Activated naive CD4-positive, alpha-beta T cell treated with anti-CD3 and anti-CD28 coated beads, Interleukin-2, amount 50 U/mL, for 72 hours (primary cell): ENCODE results near the gene FCHO2. TPM values are rescaled to one million over a fixed set of nuclear protein-coding genes. Genes with fewer than 3 reads are reported as not detected.
"Not testable (repeated sequence)": the region's sequence is repeated elsewhere in the genome, so short reads cannot be mapped to it uniquely, and the experiment has no call there.

Source experiments
- ATAC-seq, 2 donors: fragments of 150-1000 bp; cut with Tn5 transposase; 2 replicates each; pipeline ENCODE4 v1.10.0; 2021; ENCODE audit warnings: mild to moderate bottlenecking in 2 of 2, moderate library complexity in 2 of 2
- DNase-seq, 2 donors: peaks; one replicate each; pipeline ENCODE4 v3.0.0; 2021 to 2022; ENCODE audit warnings: low spot score in 2 of 2
- H3K27ac Mint-ChIP-seq, 2 donors: one replicate each; pipeline ENCODE4 v1.8.0; 2022; ENCODE audit warnings: mild to moderate bottlenecking in 2 of 2, mixed read lengths in 2 of 2
- H3K36me3 Mint-ChIP-seq, 2 donors: one replicate each; pipeline ENCODE4 v1.8.0; 2022; ENCODE audit warnings: mixed read lengths in 2 of 2
- H3K9me3 Mint-ChIP-seq, 2 donors: one replicate each; pipeline ENCODE4 v1.8.0; 2022; ENCODE audit warnings: mixed read lengths in 2 of 2
- total RNA-seq, 2 donors: library from RNA; stranded (reverse); gene quantifications; one replicate each; pipeline ENCODE4 v1.2.3, GENCODE V29; 2022

The FCHO2 gene, protein sequence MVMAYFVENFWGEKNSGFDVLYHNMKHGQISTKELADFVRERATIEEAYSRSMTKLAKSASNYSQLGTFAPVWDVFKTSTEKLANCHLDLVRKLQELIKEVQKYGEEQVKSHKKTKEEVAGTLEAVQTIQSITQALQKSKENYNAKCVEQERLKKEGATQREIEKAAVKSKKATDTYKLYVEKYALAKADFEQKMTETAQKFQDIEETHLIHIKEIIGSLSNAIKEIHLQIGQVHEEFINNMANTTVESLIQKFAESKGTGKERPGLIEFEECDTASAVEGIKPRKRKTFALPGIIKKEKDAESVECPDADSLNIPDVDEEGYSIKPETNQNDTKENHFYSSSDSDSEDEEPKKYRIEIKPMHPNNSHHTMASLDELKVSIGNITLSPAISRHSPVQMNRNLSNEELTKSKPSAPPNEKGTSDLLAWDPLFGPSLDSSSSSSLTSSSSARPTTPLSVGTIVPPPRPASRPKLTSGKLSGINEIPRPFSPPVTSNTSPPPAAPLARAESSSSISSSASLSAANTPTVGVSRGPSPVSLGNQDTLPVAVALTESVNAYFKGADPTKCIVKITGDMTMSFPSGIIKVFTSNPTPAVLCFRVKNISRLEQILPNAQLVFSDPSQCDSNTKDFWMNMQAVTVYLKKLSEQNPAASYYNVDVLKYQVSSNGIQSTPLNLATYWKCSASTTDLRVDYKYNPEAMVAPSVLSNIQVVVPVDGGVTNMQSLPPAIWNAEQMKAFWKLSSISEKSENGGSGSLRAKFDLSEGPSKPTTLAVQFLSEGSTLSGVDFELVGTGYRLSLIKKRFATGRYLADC
- 1 to 10 TPM in 1 of 2 donors, under 1 TPM in 1; 0.39 to 1.5 TPM for total RNA-seq

DNA sequence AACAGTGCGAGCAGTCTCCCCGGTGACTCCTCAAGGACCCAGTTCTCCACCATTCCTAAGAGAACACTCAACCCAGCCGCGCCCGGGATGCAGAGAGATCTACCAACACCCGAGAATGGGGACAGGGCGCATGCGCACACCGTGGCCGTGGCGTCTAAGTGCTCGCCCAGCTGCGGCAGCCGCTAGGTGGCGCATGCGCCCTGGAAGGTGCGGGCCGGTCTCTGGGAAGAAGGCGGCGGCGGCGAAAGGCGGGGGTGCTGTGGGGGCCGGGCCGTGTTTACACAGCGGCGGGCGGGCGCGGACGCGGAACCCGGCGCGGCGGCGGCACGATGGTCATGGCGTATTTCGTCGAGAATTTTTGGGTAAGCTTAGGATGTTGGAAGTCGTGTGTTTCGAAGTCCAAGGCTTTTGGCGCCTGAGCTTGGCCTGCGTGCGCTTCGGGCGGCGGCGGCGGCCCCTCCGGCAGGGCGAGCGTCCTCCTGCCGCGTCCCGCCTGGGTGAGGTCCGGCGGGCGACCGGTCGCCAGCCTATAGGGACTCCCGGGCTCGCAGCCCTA, at the start of gene FCHO2:
Gene FCHO2 (plus strand): TSS at position 274 of the 556 bp plus-strand sequence. CDS start 56 bp downstream, at position 330.
- H3K27ac Mint-ChIP-seq = peak within 1 kb of the TSS; percentile 29 to 75
- ATAC-seq = peak; percentile 96 to 97

DNA sequence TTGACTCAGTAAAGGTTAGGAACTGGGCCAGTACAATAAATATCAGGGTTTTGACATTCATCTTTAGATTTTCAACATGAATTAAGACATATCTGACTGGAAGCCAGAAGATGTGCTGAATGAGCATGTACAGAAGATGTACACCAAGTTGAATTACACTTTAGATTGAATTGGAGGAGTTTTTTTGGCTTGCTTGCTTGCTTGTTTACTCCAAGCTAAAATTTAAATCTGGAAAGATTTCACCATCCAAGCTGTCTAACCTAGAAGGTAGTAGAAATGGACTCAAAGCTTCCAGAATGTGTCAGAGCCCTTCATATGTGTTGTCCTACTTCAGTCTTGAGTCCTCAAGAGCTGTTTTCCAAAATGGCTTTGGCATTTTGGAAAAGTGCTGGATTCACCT, 49.0 kb upstream of the FCHO2 start:
- Mint-ChIP-seq H3K36me3 (peaks cover 17 to 57% of the 10 kb centered on the region in 2 donors), H3K27ac (no peak overlapping the region), H3K9me3 (no peaks in the 10 kb centered on the region)

More for the DNA sequence above, at the start of gene FCHO2:
- peak; percentile 94 to 96 for DNase-seq
- Mint-ChIP-seq H3K9me3 (no peaks in the 10 kb centered on the region), H3K36me3 (peaks cover 0 to 26% of the 10 kb centered on the region in 2 donors)

DNA sequence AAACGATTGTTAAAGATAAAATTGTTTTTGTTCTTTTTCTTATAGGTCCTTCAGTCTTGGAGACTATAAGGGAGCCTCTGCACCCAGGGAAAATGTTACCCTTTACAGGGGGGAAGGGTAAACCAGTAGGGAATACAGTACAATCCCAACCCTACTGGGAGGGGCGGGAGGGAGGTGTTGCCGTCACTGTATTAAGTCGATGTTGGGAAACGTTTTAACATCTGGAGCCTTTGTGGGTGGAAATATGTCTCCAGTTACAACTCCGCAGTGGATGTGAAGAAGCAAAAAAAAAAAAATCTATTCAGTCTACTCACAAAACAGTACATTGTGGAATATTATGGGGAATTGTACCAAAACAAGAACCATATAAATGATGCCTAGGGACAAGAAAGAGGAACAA, 47.2 kb upstream of the FCHO2 start:
- ATAC-seq = no peak
- no peaks in the 10 kb centered on the region for H3K9me3 Mint-ChIP-seq
- no peak overlapping the region for H3K27ac Mint-ChIP-seq
- H3K36me3 Mint-ChIP-seq = peaks cover 16 to 39% of the 10 kb centered on the region in 2 donors
- DNase-seq = no peak

More for the DNA sequence above, 49.0 kb upstream of the FCHO2 start:
- DNase-seq (no peak), ATAC-seq (no peak)

DNA sequence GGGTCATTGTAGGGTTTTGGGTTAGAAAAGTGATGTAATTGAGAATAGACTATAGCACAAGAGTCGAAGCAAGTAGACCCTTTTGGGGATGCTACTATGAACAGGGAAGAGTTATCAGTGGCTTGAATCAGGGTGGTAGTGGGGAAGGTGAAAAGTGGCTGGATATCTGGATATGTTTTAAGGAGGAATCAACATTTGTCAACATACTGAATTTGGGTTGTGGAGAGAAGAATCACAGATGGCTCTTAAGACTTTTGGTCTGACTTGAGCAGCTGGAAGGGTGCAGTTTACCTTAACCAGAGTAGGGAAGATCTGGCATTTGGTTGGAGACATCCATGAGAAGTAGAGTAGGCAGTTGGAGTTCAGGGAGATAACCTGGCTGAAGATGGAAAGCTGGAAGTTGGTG, 38.5 kb upstream of the FCHO2 start:
- Mint-ChIP-seq H3K9me3 (no peaks in the 10 kb centered on the region), H3K27ac (no peak overlapping the region), H3K36me3 (no peaks in the 10 kb centered on the region)
- no peak for ATAC-seq
- DNase-seq = no peak

DNA sequence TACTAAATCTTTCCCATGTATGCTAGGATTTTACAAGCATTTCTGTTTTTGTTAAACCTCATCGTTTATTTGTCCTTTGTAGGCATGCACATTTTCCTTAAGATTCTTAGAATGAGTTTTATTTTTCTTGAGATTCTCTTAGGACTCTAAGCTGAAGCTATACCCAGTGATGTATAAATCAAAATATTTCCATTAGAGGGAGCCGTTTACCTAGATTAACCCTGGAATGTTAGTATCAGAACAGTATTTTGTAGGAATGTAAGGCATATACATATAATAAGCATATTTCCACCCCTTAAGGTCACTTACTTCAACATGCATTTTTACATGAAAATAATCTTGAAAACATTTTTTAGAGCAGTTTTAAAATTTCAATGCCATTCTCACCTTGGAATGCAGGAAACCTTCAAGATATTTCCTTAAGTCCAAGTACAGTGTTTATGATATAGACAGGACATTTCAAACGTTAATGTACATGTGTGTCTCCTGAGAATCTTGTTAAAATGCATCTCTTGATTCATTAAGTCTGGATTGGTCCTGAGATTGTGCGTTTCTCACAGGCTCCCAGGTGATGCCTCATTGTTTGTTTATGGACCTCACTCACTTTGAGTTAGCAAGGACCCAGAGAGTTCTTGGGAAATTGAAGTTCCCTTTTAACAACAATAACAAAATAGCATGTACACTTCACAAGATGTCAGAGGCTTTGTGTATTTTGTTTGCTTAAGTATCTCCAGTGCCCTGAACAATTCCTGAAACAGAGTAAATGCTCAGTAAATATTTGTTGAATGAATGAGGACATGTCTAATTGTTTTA, 34.9 kb upstream of the FCHO2 start:
- ATAC-seq (no peak), DNase-seq (no peak)
- Mint-ChIP-seq H3K9me3 (no peaks in the 10 kb centered on the region), H3K27ac (no peak overlapping the region), H3K36me3 (no peaks in the 10 kb centered on the region)

DNA sequence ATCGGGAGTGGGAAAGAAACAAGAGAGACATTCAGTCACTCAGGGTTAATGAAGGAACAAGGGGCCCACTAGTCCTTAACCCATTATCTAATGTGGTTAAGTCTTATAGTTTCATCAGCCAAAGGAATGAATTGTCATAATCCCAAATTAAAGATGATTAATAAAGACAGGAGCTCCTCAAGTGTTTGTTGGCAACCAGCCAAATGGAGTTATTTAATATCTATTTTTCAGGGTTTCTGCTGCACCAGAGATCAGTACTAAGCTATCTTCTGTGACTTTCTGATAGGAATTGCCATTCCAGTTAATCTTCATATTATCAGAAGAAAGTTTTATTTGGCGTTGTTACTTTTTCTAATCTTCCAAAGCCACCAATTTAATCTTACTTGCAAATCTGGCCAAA, 34.0 kb upstream of the FCHO2 start:
- peaks cover 0 to 4% of the 10 kb centered on the region in 2 donors for H3K9me3 Mint-ChIP-seq
- H3K27ac Mint-ChIP-seq = no peak overlapping the region
- peaks cover 0 to 5% of the 10 kb centered on the region in 2 donors for H3K36me3 Mint-ChIP-seq
- DNase-seq (no peak), ATAC-seq (no peak)

DNA sequence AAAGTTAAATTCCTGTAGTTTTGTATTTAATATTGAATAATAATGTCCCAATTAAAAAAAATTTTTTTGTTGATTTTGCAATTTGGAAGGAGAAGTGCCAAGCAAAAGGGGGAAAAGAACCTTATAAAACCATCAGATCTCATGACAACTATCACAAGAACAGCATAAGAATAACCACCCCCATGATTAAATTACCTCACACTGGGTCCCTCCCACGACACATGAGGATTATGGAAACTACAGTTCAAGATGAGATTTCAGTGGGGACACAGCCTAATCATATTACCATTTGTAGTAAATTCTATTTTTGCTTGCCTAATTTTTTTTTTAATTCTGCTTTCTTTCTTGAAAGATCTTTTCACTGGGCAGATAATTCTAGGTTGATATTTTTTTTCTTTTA, 33.4 kb upstream of the FCHO2 start:
- Mint-ChIP-seq H3K27ac (no peak overlapping the region), H3K36me3 (peaks cover 0 to 5% of the 10 kb centered on the region in 2 donors), H3K9me3 (peaks cover 0 to 4% of the 10 kb centered on the region in 2 donors)
- ATAC-seq = no peak
- DNase-seq = no peak

DNA sequence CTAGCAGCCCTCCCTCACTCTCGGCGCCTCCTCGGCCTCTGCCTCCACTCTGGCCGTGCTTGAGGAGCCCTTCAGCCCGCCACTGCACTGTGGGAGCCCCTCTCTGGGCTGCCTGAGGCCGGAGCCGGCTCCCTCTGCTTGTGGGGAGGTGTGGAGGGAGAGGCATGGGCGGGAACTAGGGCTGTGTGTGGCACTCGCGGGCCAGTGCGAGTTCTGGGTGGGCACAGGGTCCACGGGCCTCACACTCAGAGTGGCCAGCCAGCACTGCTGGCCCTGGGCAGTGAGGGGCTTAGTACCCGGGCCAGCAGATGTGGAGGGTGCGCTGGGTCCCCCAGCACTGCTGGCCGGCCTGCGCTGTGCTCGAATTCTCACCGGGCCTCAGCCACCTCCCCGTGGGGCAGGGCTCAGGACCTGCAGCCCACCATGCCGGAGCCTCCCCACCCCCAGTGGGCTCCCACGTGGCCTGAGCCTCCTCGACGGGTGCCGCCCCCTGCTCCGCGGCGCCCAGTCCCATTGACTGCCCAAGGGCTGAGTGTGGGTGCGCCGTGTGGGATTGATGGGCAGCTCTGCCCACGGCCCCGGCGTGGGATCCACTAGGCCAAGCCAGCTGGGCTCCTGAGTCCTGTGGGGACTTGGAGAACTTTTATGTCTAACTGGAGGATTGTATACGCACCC, 30.4 kb upstream of the FCHO2 start:
- no peak overlapping the region for H3K27ac Mint-ChIP-seq
- DNase-seq = no peak
- peak in 1 of 2 donors; percentile 7 for ATAC-seq
- H3K9me3 Mint-ChIP-seq = peaks cover 0 to 4% of the 10 kb centered on the region in 2 donors
- H3K36me3 Mint-ChIP-seq = peaks cover 0 to 5% of the 10 kb centered on the region in 2 donors

DNA sequence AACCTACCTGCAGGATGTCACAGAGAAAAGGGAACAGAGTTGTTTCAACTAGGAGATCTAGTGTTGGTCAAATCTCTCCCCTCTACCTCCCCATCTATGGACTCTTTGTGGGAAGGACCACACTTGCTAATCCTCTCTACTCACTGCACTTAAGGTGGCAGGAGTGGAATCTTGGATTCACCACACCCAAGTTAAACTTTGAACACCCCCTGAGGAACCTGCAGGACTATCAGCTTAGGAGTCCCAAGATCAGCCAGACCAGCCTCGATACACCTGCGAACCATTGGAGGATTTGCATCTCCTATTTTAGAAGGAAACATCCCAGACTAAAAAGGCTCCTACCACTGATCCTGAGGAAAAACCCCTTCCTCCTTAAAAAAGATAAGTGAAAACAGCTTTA, 23.2 kb upstream of the FCHO2 start:
- not testable (repeated sequence) for H3K9me3 Mint-ChIP-seq, H3K36me3 Mint-ChIP-seq, ATAC-seq, DNase-seq, H3K27ac Mint-ChIP-seq

DNA sequence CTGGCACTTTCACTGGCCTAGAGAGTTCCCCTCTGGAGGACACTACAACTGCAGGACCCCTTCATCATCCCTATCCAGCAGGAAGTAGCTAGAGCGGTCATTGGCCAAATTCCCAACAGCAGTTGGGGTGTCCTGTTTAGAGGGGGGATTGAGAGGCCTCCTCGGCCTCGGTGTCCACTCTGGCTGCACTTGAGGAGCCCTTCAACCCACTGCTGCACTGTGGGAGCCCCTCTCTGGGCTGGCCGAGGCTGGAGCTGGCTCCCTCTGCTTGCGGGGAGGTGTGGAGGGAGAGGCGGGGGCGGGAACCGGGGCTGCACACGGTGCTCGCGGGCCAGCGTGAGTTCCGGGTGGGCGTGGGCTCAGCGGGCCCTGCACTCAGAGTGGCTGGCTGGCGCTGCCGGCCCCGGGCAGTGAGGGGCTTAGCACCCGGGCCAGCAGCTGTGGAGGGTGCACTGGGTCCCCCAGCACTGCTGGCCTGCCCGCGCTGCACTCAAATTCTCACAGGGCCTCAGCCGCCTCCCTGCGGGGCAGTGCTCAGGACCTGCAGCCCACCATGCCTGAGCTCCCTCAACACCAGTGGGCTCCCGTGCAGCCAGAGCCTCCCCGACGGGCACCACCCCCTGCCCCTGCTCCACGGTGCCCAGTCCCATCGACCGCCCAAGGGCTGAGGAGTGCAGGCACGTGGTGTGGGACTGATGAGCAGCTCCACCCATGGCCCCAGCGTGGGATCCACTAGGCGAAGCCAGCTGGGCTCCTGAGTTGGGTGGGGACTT, 20.7 kb upstream of the FCHO2 start:
- H3K36me3 Mint-ChIP-seq, ATAC-seq, H3K9me3 Mint-ChIP-seq, DNase-seq, H3K27ac Mint-ChIP-seq: not testable (repeated sequence)

DNA sequence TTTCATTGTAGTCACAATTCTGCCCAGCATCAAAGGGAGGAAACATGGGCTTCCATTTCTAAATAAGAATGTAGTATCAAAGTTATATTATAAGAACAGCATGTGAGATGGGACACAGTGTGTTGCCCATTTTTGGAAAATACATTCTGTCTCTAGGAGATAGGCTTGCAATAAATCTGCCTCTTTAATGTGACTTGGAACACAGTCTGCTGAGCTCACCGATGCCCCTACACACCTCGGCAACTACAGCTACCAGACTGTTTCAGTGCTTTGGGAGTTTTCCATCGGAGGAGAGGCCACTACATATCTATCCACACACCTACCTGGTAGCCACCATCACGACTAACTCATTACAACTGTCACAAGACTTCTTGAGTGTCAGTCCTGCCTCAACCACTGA, 18.9 kb upstream of the FCHO2 start:
- Mint-ChIP-seq H3K9me3 (no peaks in the 10 kb centered on the region), H3K36me3 (peaks cover 0 to 5% of the 10 kb centered on the region in 2 donors), H3K27ac (no peak overlapping the region)
- ATAC-seq (no peak), DNase-seq (no peak)

DNA sequence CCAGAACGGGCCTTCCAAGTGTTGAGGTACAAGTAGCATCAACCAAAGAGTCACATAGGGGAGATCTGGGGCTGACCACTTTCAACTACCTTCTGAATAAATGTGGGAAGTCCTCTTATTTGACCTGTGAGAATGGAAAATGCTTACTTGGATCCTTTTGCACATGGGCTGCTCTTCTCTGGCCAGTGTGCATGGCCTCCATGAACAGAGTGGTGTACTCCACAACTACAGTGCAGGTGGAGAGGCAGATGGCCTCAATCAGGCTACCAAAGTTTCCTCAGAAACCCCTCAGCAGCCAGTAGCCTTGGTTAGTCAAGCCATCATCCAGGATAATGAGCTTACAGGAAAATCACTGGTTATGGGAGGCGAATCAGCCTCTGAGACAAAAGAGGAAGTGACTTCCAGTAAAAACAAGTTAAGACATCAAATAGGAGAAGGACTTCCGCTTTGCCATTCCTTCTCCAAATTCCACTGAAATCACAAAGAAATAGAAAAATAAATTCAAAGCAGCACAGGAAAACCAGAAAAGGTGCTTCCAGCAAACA, 18.3 kb upstream of the FCHO2 start:
- Mint-ChIP-seq H3K9me3 (no peaks in the 10 kb centered on the region), H3K36me3 (peaks cover 0 to 5% of the 10 kb centered on the region in 2 donors), H3K27ac (no peak overlapping the region)
- DNase-seq (no peak), ATAC-seq (no peak)

DNA sequence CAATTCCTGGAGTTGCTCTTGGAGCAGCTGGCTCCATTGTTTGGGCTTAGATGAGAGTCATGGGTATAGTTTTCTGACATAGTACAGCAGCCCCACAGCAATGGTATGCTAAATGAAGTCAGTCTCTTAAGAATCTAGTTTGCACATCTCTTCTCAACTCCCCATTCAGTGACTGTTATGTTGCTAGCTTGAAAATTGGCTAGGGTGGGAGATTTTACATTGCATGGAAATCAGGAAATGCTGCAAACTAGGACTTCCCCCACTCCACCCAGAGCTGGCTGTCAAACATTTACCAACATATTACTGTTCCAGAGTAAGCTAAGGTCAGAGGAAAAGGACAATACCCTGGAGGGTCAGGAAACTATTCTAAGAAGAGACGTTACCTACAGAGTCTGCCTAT, 17.6 kb upstream of the FCHO2 start:
- Mint-ChIP-seq H3K9me3 (no peaks in the 10 kb centered on the region), H3K36me3 (peaks cover 0 to 5% of the 10 kb centered on the region in 2 donors), H3K27ac (no peak overlapping the region)
- ATAC-seq (no peak), DNase-seq (no peak)

DNA sequence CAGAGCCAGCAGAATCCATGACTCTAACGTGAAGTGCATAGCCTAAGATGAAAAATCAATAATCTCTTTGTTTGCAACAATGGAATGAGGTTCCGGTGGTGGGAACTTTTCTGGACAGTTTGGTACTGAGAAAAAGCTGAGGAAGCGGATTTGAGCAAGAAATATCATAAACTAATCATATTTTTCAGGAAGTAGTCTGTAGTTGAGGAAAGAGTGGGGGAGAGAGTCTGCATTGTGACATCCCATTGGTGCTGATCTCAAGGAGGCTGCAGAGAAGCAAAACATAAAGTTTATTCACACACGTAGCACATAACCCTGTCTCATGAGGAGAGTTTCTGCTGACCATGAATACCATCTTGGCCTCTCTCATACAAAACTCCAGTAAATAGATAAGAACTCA, 15.8 kb upstream of the FCHO2 start:
- ATAC-seq (no peak), DNase-seq (no peak)
- H3K27ac Mint-ChIP-seq = no peak overlapping the region
- H3K36me3 Mint-ChIP-seq = peaks cover 0 to 5% of the 10 kb centered on the region in 2 donors
- no peaks in the 10 kb centered on the region for H3K9me3 Mint-ChIP-seq

DNA sequence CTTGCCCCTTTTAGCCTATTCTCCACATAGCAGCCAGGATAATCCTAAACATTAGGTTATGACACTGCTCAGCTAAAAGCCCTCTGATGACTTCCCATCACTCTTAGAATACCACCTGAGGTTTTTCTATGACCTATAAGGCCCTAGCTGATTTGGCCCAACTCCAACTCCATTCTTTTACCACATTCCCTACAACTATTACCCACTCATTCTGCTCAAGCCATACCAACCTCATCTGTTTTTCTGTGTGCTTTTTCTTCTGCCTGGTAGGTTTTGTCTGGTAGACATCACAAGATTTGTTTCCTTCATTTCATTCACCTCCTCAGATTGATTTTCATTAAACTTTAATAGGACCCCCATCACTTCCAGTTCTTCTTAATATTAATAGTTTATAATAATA, 12.5 kb upstream of the FCHO2 start:
- Mint-ChIP-seq H3K9me3 (no peaks in the 10 kb centered on the region), H3K36me3 (peaks cover 0 to 3% of the 10 kb centered on the region in 2 donors), H3K27ac (no peak overlapping the region)
- DNase-seq (no peak), ATAC-seq (no peak)
